Measurements from ENCODE around the gene MAD1L1.

The MAD1L1 gene

DNA sequence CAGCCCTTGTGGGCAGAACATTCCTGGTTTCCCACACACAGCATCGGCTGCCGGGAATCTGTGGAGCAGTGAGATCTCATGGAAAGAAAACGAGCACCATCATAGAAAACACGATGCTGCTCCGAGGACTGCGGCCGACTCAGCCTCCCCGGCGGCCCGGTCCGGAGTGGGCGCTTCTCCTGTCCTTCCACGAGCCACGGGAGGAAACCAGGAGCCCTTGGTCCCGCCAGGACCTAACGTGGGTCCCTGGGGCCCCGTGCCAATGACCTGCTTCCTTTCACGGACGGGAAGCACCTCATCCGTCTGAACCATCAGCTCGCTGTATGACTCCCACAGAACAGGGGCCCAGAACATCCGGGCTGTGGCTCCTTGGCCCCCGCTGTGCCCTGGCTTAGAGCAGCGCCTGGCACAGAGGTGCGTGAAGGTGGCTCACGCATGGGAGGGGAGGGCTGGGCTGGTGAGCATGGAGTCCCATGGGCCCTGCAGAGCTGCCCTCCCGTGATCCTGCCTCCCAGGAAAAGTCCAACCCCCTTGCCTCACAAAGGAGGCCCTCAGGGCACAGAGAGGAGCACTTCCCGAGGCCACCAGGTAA is 280.5 kb downstream of the MAD1L1 start:
- no peak for ATAC-seq
- TF ChIP-seq POU6F1 (CRISPR knock-in tag; IDR thresholded peaks at IDR 0.05; ENCODE audit: borderline replicate concordance, low read depth) = no peak
- TF ChIP-seq ISL1 (CRISPR knock-in tag; IDR thresholded peaks at IDR 0.05) = no peak
- no peak for TF ChIP-seq CREB5 (CRISPR knock-in tag; IDR thresholded peaks at IDR 0.05; ENCODE audit: low read depth)
- TF ChIP-seq TOX (CRISPR knock-in tag; IDR thresholded peaks at IDR 0.05; ENCODE audit: borderline replicate concordance) = no peak
- TF ChIP-seq CSDC2 (CRISPR knock-in tag; IDR thresholded peaks at IDR 0.05) = no peak
- no peak for TF ChIP-seq ESRRG (CRISPR knock-in tag; IDR thresholded peaks at IDR 0.05)
- no peak for TF ChIP-seq PATZ1 (CRISPR knock-in tag; IDR thresholded peaks at IDR 0.05; ENCODE audit: borderline replicate concordance)
- no peak for TF ChIP-seq TCF4 (CRISPR knock-in tag; IDR thresholded peaks at IDR 0.05; ENCODE audit: borderline replicate concordance)
- no peak for TF ChIP-seq TSHZ2 (CRISPR knock-in tag; IDR thresholded peaks at IDR 0.05)
- no peak for TF ChIP-seq ZNF70 (CRISPR knock-in tag; IDR thresholded peaks at IDR 0.05)
- TF ChIP-seq GLIS3 (CRISPR knock-in tag; IDR thresholded peaks at IDR 0.05) = no peak
- no peak for TF ChIP-seq ZFP30 (CRISPR knock-in tag; IDR thresholded peaks at IDR 0.05)
- no peak for TF ChIP-seq ZFP3 (CRISPR knock-in tag; IDR thresholded peaks at IDR 0.05)
- TF ChIP-seq CSRNP3 (CRISPR knock-in tag; IDR thresholded peaks at IDR 0.05) = no peak
- no peak for TF ChIP-seq OSR1 (CRISPR knock-in tag; IDR thresholded peaks at IDR 0.05)
- TF ChIP-seq SNAI2 (CRISPR knock-in tag; IDR thresholded peaks at IDR 0.05) = no peak

DNA sequence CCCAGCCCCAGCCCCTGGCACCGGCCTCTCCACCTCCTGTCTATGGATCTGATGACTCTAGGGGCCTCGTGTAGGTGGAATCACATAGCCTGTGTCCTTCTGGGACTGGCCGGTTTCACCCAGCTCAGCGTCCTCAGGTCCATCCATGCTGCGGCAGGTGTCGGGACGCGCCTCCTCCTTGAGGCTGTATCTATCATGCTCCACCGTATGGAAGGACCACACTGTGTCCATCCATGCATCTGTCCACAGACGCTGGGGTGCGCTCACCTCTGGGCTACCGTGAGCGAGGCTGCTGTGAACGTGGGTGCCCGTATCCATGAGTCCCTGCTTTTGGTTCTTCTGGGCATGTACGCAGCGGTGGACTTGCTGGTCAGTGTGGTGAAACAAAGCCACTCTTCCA is 281.1 kb downstream of the MAD1L1 start:
- no peak for ATAC-seq
- no peak for TF ChIP-seq BACH2 (CRISPR knock-in tag; IDR thresholded peaks at IDR 0.05; ENCODE audit: borderline replicate concordance)
- no peak for TF ChIP-seq ESRRG (CRISPR knock-in tag; IDR thresholded peaks at IDR 0.05)
- no peak for TF ChIP-seq RARB (CRISPR knock-in tag; IDR thresholded peaks at IDR 0.05)

DNA sequence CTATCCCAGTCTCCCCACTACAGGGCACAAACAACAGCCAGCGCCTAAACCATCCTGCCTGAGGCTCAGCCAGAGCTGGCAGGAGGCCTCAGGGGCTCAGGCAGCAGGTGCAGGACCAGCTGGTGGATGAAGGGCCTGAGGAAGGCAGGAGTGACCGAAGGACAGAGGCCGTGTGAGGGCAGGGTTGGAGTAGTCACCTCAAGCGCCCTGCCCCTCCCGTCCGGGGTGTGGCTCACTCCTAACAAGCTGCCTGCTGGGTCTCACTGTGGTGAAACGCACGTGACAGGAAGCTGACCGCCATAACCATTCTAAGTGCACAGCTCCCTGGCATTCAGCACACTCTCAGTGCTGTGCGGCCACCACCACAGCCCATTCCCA is 281.6 kb downstream of the MAD1L1 start:
- ATAC-seq = no peak; the same call in 2 of the 3 replicates
- TF ChIP-seq ZC3H10 (CRISPR knock-in tag; IDR thresholded peaks at IDR 0.05) = no peak
- no peak for TF ChIP-seq CSDC2 (CRISPR knock-in tag; IDR thresholded peaks at IDR 0.05)
- TF ChIP-seq TOX (CRISPR knock-in tag; IDR thresholded peaks at IDR 0.05; ENCODE audit: borderline replicate concordance) = no peak
- no peak for TF ChIP-seq ISL1 (CRISPR knock-in tag; IDR thresholded peaks at IDR 0.05)
- TF ChIP-seq OSR1 (CRISPR knock-in tag; IDR thresholded peaks at IDR 0.05) = no peak
- no peak for TF ChIP-seq SNAI2 (CRISPR knock-in tag; IDR thresholded peaks at IDR 0.05)
- no peak for TF ChIP-seq ESRRG (CRISPR knock-in tag; IDR thresholded peaks at IDR 0.05)
- TF ChIP-seq CREB5 (CRISPR knock-in tag; IDR thresholded peaks at IDR 0.05; ENCODE audit: low read depth) = no peak

Measured in SK-N-SH treated with all-trans-retinoic acid at 6 μM for 48 hours (cell line).